Colonic mucosa (tissue), 4 donors: ENCODE data around the gene PROB1. TPM values are rescaled to one million over a fixed set of nuclear protein-coding genes. Genes with fewer than 3 reads are reported as not detected.

Experiments
- DNase-seq: peaks from one replicate; pipeline ENCODE4 v3.0.0-alpha.2; 2020
- H3K27ac ChIP-seq: fragments of 200-600 bp; one replicate; pipeline ENCODE4 v1.8.0; 2021
- H3K27me3 ChIP-seq: fragments of 200-600 bp; one replicate; pipeline ENCODE4 v1.8.0; 2021
- H3K36me3 ChIP-seq: fragments of 200-600 bp; one replicate; pipeline ENCODE4 v1.8.0; 2021
- H3K4me1 ChIP-seq: fragments of 200-600 bp; one replicate; pipeline ENCODE4 v1.8.0; 2021; ENCODE audit warnings: mild to moderate bottlenecking
- H3K4me3 ChIP-seq: fragments of 200-600 bp; one replicate; pipeline ENCODE4 v1.8.0; 2021
- H3K9ac ChIP-seq, 2 donors: one replicate each; pipeline ENCODE4 v1.7.0; 2013; ENCODE audit warnings: control low read depth in 2 of 2, low read depth in 2 of 2, low read length in 2 of 2
- H3K9me3 ChIP-seq: fragments of 200-600 bp; one replicate; pipeline ENCODE4 v1.8.0; 2021
- CTCF ChIP-seq: fragments of 200-600 bp; IDR thresholded peaks from one replicate; pipeline ENCODE4 v1.8.0; 2022; ENCODE audit warnings: antibody characterized with exemption, mild to moderate bottlenecking
- intact Hi-C: fragments of 100-400 bp; cut with DNase I; formaldehyde crosslinking; loops from one replicate; pipeline ENCODE4 v1.14.1; 2022
- total RNA-seq, 2 donors: library from RNA; stranded (reverse); fragmentation: NEBNext Ultra II Directional in 1 of 2; extraction: Animal tissue kit (Norgen Biotek cat#: 25700) in 1 of 2; gene quantifications; one replicate each; pipeline ENCODE4 v1.2.1, GENCODE V29; 2021
- donor health status: healthy.
- donor health status: DM: no; HTN: no; CAD: no.
- donor health status: DM: no; HTN: no; CAD: no.

The PROB1 gene
- total RNA-seq, 2 donors from 2014 or later = 0.48 to 0.96 TPM

GRCh38 chr5:139394123-139394653 is 716 bp downstream of the PROB1 start:
- intact Hi-C loops = loop anchor here (5.0 to 10.0 kb wide), 2 partner anchors 52 to 99 kb away; partner anchors contain the start of genes MATR3 and PAIP2
- peak overlapping the region; percentile 53 for H3K4me3 ChIP-seq
- peaks cover 13% of the 10 kb centered on the region for H3K4me1 ChIP-seq
- no peak for TF ChIP-seq CTCF
- H3K9ac ChIP-seq = peak overlapping the region; percentile 51 to 52
- H3K27me3 ChIP-seq = peaks cover 6% of the 10 kb centered on the region
- H3K36me3 ChIP-seq = no peaks in the 10 kb centered on the region
- no peaks in the 10 kb centered on the region for H3K9me3 ChIP-seq
- H3K27ac ChIP-seq = no peak overlapping the region
- peak; percentile 62 for DNase-seq

DNA sequence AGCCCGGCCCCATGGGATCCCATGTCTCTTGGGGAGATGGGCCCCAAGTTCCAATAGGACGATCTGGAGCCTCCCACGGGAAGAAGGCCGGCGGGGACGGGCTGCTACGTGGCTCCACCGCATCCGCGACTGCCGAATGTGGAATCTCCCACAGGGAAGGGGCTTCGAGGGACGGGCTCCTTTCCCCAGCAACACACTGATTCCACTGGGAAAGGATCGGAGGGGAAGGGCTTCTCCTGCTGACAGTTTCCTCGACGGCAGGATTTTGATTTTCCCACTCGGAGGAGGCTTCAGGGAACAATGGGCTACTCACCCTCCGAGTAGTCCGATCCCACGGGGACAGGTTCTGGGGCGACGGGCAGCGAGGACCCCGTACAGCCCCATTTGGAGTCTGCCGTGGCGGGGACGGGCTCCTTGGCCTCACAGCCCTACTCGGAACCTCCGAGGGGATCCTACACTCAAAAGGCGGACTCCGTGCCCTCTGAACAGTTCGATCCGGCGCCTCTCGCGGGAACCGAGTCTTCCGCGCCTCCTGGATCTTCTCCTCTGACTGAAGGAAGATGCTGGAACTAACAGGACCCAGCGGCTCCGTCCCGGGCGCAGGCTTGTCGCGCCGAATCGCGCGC is 1.3 kb downstream of the PROB1 start:
- intact Hi-C loops = loop anchor here (5.0 to 10.0 kb wide), 2 partner anchors 51 to 99 kb away; partner anchors contain the start of genes MATR3 and PAIP2
- DNase-seq = no peak

GRCh38 chr5:139392678-139393496 is 2.0 kb downstream of the PROB1 start:
- H3K9ac ChIP-seq = peak overlapping the region; percentile 51 to 61
- DNase-seq = peak; percentile 82
- peaks cover 6% of the 10 kb centered on the region for H3K27me3 ChIP-seq
- H3K27ac ChIP-seq = peak overlapping the region; percentile 83
- H3K9me3 ChIP-seq = no peaks in the 10 kb centered on the region
- peaks cover 14% of the 10 kb centered on the region for H3K4me1 ChIP-seq
- peak overlapping the region; percentile 53 for H3K4me3 ChIP-seq
- peak; percentile 74 for TF ChIP-seq CTCF
- H3K36me3 ChIP-seq = no peaks in the 10 kb centered on the region
- intact Hi-C loops = loop anchor here (5.0 to 10.0 kb wide), 2 partner anchors 51 to 98 kb away; partner anchors contain the start of genes MATR3 and PAIP2

More for the DNA sequence above, 1.3 kb downstream of the PROB1 start:
- Histone ChIP-seq H3K9ac (peak overlapping the region; percentile 51 to 52), H3K27me3 (peaks cover 6% of the 10 kb centered on the region), H3K36me3 (no peaks in the 10 kb centered on the region), H3K4me3 (peak overlapping the region; percentile 53), H3K27ac (no peak overlapping the region), H3K4me1 (peaks cover 13% of the 10 kb centered on the region), H3K9me3 (no peaks in the 10 kb centered on the region)
- TF ChIP-seq CTCF = no peak

DNA sequence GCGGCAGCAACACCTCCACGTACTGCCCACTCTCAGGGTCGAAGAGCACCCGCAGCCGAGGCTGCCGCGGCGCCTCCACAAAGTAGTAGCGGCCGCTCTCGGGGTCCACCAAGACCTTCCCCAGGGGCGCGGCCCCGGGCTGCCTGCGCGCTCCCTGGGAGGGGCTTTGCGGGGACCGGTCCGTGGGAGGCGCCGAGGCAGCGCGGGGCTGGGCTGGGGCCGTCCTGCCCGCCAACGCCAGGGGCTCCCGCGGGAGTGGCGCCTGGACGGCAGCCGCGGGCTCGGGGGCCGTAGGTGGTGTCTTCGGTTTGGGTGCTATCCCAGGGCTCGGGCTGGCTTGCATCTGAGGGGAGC is 2.6 kb downstream of the PROB1 start:
- no peaks in the 10 kb centered on the region for H3K9me3 ChIP-seq
- peaks cover 6% of the 10 kb centered on the region for H3K27me3 ChIP-seq
- peak overlapping the region; percentile 61 to 69 for H3K9ac ChIP-seq
- peaks cover 19% of the 10 kb centered on the region for H3K4me1 ChIP-seq
- peak overlapping the region; percentile 83 for H3K27ac ChIP-seq
- no peak for TF ChIP-seq CTCF
- H3K4me3 ChIP-seq = peak overlapping the region; percentile 53
- no peaks in the 10 kb centered on the region for H3K36me3 ChIP-seq
- DNase-seq = no peak
- intact Hi-C loops = loop anchor here (5.0 to 10.0 kb wide), 2 partner anchors 50 to 98 kb away; partner anchors contain the start of genes MATR3 and PAIP2

GRCh38 chr5:139391570-139392323 is 3.2 kb downstream of the PROB1 start:
- Histone ChIP-seq H3K27me3 (peaks cover 6% of the 10 kb centered on the region), H3K36me3 (no peaks in the 10 kb centered on the region), H3K27ac (peak overlapping the region; percentile 83), H3K4me3 (peak overlapping the region; percentile 53), H3K9ac (peak overlapping the region; percentile 61 to 69), H3K9me3 (no peaks in the 10 kb centered on the region), H3K4me1 (peaks cover 19% of the 10 kb centered on the region)
- intact Hi-C loops = loop anchor here (5.0 to 10.0 kb wide), 2 partner anchors 49 to 97 kb away; partner anchors contain the start of genes MATR3 and PAIP2
- TF ChIP-seq CTCF = no peak
- peak; percentile 85 for DNase-seq
